Progenitor cell of endocrine pancreas (in vitro differentiated cells): Measurements from ENCODE around the gene CCNQ. TPM values are rescaled to one million over a fixed set of nuclear protein-coding genes. Genes with fewer than 3 reads are reported as not detected.

Experiments
- DNase-seq: peaks from one replicate; pipeline ENCODE4 v3.0.0; 2021; ENCODE audit warnings: low spot score; ENCODE audit not compliant: unreplicated experiment
- H3K27ac Mint-ChIP-seq: 2 replicates; pipeline ENCODE4 v1.8.0; 2021; ENCODE audit warnings: mild to moderate bottlenecking, moderate library complexity, mixed read lengths
- H3K27me3 Mint-ChIP-seq: 2 replicates; pipeline ENCODE4 v1.8.0; 2021; ENCODE audit warnings: mixed read lengths
- H3K36me3 Mint-ChIP-seq: 2 replicates; pipeline ENCODE4 v1.8.0; 2022; ENCODE audit warnings: mixed read lengths; ENCODE audit not compliant: insufficient read depth
- H3K4me1 Mint-ChIP-seq: 2 replicates; pipeline ENCODE4 v1.8.0; 2021; ENCODE audit warnings: low read depth, mixed read lengths
- H3K4me3 Mint-ChIP-seq: 2 replicates; pipeline ENCODE4 v1.8.0; 2021; ENCODE audit warnings: low read depth, mild to moderate bottlenecking, moderate library complexity, mixed read lengths
- H3K9me3 Mint-ChIP-seq: 2 replicates; pipeline ENCODE4 v1.8.0; 2021; ENCODE audit warnings: low read depth, mixed read lengths
- total RNA-seq: library from RNA; stranded (reverse); gene quantifications from 2 replicates; pipeline ENCODE4 v1.2.1, GENCODE V29; 2021
- TF ChIP-seq, protein P1 (sequence below): fragments of 200-600 bp; sonication (generic); IDR thresholded peaks from one replicate; pipeline ENCODE4 v1.5.0; 2021; ENCODE audit warnings: antibody characterized with exemption, mild to moderate bottlenecking; ENCODE audit not compliant: unreplicated experiment

The CCNQ gene
- total RNA-seq, 1 donor from 2014 or later, result 19.2 TPM

DNA sequence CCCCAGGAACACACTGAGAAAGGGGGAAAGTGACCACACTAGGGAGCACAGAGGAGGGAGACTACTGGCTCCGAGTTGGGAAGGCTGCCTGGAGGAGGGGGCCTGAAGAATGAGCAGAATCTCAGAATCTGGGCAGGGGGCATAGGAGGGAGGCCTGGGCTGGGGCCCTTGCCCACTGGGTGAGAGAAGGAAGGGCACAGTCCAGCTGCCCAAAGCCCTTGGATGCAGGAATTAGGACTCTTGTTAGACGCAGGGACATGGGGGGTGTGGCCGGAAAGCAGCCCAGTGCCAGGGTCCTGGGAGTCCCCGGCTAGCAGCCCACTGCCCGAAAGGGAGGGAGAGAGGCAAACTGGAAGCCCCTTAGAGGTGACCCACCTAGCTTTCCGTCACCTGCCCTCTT, 46.2 kb upstream of the CCNQ start:
- Mint-ChIP-seq H3K9me3 (no peaks in the 10 kb centered on the region), H3K27ac (peak overlapping the region; percentile 67), H3K27me3 (peaks cover 11% of the 10 kb centered on the region), H3K36me3 (peaks cover 1% of the 10 kb centered on the region), H3K4me1 (peaks cover 18% of the 10 kb centered on the region), H3K4me3 (no peak overlapping the region)
- DNase-seq, result no peak
- TF ChIP-seq, protein P1, sequence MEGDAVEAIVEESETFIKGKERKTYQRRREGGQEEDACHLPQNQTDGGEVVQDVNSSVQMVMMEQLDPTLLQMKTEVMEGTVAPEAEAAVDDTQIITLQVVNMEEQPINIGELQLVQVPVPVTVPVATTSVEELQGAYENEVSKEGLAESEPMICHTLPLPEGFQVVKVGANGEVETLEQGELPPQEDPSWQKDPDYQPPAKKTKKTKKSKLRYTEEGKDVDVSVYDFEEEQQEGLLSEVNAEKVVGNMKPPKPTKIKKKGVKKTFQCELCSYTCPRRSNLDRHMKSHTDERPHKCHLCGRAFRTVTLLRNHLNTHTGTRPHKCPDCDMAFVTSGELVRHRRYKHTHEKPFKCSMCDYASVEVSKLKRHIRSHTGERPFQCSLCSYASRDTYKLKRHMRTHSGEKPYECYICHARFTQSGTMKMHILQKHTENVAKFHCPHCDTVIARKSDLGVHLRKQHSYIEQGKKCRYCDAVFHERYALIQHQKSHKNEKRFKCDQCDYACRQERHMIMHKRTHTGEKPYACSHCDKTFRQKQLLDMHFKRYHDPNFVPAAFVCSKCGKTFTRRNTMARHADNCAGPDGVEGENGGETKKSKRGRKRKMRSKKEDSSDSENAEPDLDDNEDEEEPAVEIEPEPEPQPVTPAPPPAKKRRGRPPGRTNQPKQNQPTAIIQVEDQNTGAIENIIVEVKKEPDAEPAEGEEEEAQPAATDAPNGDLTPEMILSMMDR, result no peak

DNA sequence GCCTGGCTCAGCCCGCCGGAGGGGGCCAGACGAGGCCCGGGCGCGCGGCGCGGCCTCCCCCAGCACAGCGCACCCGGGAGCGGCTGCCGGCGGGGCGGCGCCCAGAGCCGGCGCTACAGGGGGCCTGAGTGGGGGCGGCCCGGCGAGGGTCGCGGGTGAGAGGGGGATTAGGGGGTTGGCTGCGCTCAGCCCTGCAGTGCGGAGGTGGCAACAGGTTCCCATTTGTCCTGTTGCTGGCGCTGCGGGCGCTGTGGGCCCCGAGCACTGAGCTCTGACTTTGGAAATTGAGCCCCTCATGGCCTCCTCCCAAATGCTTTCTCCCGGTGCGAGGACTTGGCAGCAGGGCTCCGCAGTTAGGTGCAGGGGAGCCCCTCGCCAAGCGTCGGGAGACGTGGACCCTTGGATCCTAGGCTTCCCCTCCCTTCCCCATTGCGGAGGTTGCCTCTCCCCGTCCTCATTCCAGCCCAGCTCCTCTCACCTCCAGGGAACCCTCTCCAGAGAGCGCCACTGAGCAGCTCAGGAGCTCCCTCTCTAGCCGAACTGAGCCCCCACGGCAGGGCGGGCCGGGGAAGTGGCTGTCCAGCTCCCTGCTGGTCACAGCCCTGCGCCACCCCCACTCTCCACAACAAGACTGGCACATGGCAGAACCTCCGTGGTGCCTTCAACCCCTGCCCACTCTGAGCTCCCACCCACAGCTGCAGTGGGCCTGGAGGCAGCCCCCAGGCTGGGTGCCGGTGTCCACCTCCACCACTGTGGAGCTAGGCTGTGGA, 45.6 kb upstream of the CCNQ start:
- TF ChIP-seq, protein P1, result no peak

DNA sequence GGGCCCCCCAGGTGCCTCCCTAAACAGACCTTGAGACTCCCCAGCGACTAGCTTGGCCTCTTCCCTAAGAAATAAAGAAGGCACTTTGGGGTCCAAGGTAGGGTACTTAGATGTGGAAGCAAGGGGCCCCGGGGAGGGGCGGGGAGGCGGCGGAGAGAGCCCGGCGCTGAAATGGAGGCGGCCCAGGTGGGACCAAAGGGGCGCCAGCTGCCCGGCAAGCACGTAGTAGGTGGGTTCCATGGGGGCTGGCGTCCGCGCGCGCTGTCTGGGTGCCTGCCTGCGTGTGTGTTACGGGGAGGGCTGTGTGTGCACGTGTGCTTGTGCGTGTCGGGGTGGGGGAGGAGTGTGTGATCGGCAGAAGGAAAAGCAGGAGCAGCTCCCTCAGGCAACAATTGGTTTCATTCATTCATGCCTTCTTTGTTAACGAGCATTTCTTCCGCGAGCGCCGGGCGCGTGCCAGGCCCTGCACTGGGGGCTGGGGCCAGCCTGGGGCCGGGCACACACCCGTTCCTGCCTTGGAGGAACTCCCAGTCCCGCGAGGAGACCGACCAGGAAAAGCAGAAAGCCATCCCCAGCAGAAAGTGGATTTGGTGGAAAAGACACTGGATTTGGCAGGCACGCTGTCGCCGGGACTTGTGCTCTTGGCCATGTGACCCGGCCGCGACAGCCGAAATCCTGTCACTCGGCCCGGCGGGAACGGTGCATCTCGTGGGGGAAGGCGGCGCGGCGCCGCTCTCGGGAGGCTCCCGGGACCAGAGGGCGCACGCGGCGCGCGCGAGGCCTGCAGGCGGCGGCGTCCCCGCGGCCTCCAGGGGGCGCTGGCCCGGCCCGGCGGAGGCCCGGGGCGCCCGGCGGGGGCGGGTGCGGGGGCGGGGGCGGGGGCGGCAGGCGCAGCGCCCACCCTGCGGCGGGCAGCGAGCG, 44.8 kb upstream of the CCNQ start:
- Mint-ChIP-seq H3K27me3 (peaks cover 11% of the 10 kb centered on the region), H3K4me1 (peaks cover 22% of the 10 kb centered on the region), H3K36me3 (no peaks in the 10 kb centered on the region), H3K9me3 (no peaks in the 10 kb centered on the region), H3K27ac (no peak overlapping the region), H3K4me3 (peak overlapping the region; percentile 58)
- DNase-seq, result no peak
- TF ChIP-seq, protein P1, result peak; percentile 23

More for the DNA sequence above, 45.6 kb upstream of the CCNQ start:
- H3K9me3 Mint-ChIP-seq, result no peaks in the 10 kb centered on the region
- no peaks in the 10 kb centered on the region for H3K36me3 Mint-ChIP-seq
- H3K27ac Mint-ChIP-seq, result peak overlapping the region; percentile 59
- H3K4me1 Mint-ChIP-seq, result peaks cover 18% of the 10 kb centered on the region
- no peak for DNase-seq
- peak overlapping the region; percentile 46 for H3K4me3 Mint-ChIP-seq
- H3K27me3 Mint-ChIP-seq, result peaks cover 11% of the 10 kb centered on the region

DNA sequence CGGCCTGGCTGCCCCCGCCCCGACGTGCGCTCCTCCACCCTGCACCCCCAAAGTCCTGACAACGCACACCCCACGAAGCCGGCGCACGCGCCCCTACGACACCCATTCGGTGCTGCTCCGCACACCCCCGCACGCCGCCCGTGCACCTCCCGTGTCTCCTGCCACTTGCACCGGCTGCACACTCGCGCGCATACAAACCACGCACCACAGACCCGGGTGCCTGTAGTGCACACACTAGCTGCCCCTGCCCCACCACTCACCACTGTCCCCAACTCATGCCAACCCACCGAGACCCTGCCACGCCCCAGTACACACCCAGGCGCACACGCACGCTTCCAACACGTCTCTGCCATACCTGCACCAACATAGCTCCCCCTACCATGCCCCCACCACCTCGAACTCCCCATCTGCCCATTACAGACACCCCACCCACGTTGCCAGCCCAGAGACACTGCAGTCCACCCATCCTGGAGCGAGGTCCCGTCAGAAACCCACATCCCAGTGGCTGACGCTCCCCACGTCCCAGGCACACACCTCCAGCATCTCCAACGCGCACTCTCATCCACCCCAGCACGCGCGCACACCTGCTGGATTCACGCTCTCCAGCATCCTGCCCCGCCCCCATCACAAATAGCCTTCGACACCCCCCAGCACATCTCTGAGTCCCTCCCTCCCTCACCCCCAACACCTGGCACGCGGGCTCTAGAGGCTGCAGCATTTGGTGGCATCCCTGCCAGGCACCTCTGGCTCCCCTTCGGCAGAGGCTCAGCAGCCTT, 43.9 kb upstream of the CCNQ start:
- Mint-ChIP-seq H3K27ac (no peak overlapping the region), H3K4me3 (peak overlapping the region; percentile 66)
- TF ChIP-seq, protein P1, result no peak

More for the DNA sequence above, 43.9 kb upstream of the CCNQ start:
- peaks cover 22% of the 10 kb centered on the region for H3K4me1 Mint-ChIP-seq
- DNase-seq, result no peak
- no peaks in the 10 kb centered on the region for H3K36me3 Mint-ChIP-seq
- H3K9me3 Mint-ChIP-seq, result no peaks in the 10 kb centered on the region
- H3K27me3 Mint-ChIP-seq, result peaks cover 11% of the 10 kb centered on the region
